HG03460 (cell line): Measurements from ENCODE around the gene FAM53B.

Experiments used
- ATAC-seq: cut with Tn5 transposase; IDR thresholded peaks from one replicate; pipeline ENCODE4 v1.9.1; 2021; ENCODE audit not compliant: unreplicated experiment

Gene FAM53B

GRCh38 chr10:124602646-124603365 is 141.4 kb downstream of the FAM53B start:
- ATAC-seq: no peak

- ATAC-seq: no peak
Measured at GRCh38 chr10:124602121-124602561, 142.0 kb downstream of the FAM53B start.

- no peak for ATAC-seq
Measured at GRCh38 chr10:124601431-124602120, 142.6 kb downstream of the FAM53B start.

- no peak for ATAC-seq
Measured at GRCh38 chr10:124601016-124601415, 143.2 kb downstream of the FAM53B start.

DNA sequence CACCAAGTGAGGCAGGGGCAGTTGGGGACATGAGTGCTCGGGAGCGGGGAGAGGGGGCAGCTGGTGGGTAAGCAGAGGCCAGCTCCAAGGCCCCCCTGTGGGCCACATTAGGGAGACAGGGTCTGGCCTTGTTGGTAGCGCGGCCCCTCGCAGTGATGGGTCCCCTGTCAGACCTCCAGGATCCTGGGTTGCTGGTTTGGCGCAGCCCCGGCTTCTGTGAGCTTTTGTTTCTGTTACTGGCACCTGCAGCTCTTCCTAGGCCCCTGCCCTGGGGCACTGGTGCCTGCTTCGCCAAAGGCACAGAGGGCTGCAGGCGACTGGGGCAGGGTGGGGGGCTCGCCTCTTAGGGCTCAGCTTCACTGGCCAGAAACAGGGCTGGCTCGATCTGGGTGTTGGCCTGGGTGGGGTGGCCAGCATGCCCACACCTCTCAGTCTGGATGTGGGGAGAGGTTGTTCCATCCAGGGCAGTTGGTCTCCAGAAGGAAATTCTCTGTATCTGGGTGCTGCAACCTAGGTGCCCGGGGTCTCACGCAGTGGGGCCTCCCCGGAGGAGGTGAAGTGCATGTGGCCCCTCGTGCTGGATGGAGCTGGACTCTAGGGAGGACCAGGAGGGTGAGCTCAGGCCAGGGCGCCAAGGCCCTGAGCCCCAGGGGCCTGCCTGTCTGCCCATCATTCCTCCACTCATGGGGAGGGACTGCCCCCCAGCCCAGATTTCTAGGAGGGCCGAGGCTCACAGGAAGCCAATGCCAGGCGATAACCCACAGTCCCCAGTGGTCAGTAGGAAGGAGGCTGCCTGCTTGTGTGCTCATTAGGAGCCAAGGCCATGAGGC is 143.9 kb downstream of the FAM53B start:
- no peak for ATAC-seq

- ATAC-seq: no peak
Measured at GRCh38 chr10:124599588-124600050, 144.6 kb downstream of the FAM53B start.

DNA sequence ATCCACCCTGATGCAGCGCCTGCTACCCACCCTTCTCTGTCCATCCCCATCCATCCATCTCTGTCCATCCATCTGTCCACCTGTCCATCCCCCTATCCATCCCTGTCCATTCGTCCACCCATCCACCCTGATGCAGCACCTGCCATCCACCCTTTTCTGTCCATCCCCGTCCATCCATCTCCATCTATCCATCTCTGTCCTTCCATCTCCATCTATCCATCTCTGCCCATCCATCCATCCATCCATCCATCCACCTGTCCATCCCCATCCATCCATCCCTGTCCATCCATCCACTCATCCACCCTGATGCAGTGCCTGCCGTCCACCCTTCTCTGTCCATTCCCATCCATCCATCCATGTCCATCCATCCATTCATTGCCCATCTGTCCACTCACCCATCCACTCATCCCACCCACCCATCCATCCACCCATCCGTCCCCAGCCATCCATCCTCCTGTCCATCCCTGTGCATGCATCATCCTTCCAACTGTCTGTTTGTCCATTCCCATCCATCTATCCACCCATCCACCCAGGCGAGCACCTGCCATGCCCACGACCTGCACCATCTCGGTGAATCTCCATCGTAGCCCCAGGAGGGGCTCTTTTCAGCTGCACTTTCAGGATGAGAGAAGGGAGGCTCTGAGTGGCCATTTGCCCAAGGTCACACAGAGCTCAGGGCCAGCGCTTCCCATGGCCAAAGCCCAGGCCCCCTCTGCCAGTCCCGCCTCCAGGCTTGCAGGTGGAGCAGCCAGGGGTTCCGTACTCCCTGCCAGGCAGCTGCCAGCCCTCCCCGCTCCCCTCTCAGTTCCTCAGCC is 145.2 kb downstream of the FAM53B start:
- ATAC-seq: no peak

- ATAC-seq: no peak
Measured at GRCh38 chr10:124598196-124598595, 146.0 kb downstream of the FAM53B start.

GRCh38 chr10:124597846-124598165 is 146.4 kb downstream of the FAM53B start:
- ATAC-seq: no peak

DNA sequence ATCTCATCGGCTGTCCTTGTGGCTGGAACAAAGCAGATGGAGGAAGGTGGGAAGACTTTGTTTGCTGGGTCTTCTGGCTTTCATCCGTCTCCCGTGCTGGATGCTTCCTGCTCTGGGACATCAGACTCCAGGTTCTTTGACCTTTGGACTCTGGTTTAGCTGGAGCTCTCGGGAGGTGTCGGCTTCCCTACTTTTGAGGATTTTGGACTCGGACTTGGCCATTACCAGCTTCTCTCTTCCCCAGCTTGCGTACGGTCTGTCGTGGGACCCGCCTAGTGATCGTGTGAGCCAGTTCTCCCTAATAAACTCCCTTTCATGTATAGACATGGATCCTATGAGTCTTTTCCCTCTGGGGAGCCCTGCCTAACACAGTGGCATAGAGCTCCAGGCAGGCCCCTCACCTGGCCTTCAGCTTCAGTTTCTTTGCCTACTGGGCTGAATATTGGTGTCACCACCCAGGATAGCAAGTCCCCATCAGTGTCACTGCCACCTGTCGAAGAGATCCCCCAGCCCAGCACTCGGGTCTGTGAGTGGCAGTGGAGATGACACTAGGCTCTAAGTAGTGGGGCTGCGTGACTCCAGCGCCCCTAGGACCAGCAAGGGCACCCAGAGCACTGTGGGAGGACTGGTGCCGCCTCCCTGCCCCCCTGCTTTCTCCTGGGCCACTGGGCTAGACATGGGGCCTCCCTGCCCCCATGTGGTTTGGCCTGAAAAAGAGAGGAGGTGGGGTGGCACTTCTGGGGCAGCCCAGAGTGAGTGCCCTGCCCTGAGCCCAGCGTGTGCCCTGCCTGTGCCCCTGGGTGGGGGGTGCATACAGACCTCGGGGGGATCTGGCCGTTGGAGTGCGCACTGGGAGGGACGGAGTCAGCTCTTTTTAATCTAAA is 147.0 kb downstream of the FAM53B start:
- no peak for ATAC-seq

- ATAC-seq: no peak
Measured at GRCh38 chr10:124596116-124596785, 147.9 kb downstream of the FAM53B start.

- ATAC-seq: no peak
Measured at GRCh38 chr10:124595143-124595883, 148.9 kb downstream of the FAM53B start.

- ATAC-seq: no peak
Measured at GRCh38 chr10:124594240-124594639, 149.9 kb downstream of the FAM53B start.

GRCh38 chr10:124593431-124593985 is 150.7 kb downstream of the FAM53B start:
- ATAC-seq: no peak

DNA sequence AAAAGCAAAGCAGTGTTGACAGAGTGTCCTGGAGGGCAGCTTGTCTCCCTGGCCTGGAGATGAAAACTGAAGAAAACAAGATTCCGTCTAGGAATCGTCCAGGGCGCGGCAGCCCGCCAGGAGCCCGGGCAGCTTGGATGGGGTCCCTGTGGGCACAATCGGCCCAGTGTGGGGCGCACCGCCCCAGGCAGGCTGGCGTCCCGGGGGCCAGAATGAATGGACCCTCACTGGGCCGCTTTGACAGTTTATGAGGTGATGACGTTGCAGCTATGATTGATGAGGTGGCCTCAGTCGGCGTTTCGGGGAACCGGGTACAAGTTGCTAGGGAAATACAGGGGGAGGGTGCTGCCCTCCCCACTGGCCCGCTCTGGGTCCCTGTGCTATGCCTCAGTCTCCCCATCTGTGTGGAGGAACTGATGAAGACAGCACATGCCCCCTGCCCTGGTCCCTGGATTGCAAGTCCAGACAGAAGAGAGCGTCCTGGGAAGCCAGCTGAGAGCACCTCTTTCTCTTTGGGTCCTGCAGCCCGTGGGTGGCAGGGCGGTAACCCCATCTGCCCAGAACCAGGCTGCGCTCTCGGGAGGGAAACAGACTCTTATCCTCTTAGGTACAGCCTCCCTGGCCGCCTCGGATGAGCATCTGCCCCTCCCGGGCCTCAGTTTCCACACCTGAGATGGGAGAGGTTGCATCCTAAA is 151.3 kb downstream of the FAM53B start:
- no peak for ATAC-seq

- no peak for ATAC-seq
Measured at GRCh38 chr10:124592101-124592500, 152.1 kb downstream of the FAM53B start.

DNA sequence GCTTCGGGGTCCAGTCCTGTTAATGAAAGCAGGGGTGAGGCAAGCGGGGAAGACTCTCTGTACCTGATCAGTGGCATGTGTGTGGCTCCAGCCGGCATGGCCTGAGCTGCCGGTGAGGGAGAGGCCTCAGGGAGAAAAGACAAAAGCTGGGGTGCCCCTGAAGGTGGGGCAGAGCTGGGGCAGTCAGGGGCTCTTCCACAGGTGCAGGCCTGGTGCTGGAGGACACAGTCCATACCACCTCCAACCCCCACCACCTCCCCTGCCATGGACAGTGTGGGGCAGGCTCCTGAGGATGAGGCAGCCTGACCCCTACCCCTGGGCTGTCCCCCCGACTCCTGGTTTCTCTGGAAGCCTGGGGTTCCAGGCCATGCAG is 153.1 kb downstream of the FAM53B start:
- ATAC-seq: no peak
